B cell (primary cell): ENCODE measurements around the gene AVEN.

Experiments used
- CTCF ChIP-seq: fragments of 200-600 bp; IDR thresholded peaks from one replicate; pipeline ENCODE4 v1.8.0; 2022; ENCODE audit warnings: antibody characterized with exemption, mild to moderate bottlenecking
- EZH2 ChIP-seq: IDR thresholded peaks from 2 replicates; pipeline ENCODE4 v1.6.1; 2012; ENCODE audit warnings: borderline replicate concordance, low read depth, mild to moderate bottlenecking, moderate library complexity, low read length; ENCODE audit not compliant: insufficient read depth, poor library complexity, severe bottlenecking

- TF ChIP-seq CTCF, result no peak
- no peak for TF ChIP-seq EZH2
Measured at GRCh38 chr15:34047893-34048775, 9.1 kb upstream of the AVEN start.
